Suprapubic skin (tissue), 4 donors: Measurements from ENCODE around the gene CLBA1. TPM values are rescaled to one million over a fixed set of nuclear protein-coding genes. Genes with fewer than 3 reads are reported as not detected.
A peak's percentile ranks its signal among the peaks of the same experiment; 100 is the strongest.

Experiments
- DNase-seq, 2 donors: peaks; one replicate each; pipeline ENCODE4 v3.0.0-alpha.2; 2019; ENCODE audit warnings: low spot score in 2 of 2
- H3K27ac ChIP-seq: fragments of 200-600 bp; sonication (generic); one replicate; pipeline ENCODE4 v1.5.1; 2019
- H3K27me3 ChIP-seq: fragments of 200-600 bp; sonication (generic); one replicate; pipeline ENCODE4 v1.5.1; 2019
- H3K36me3 ChIP-seq: fragments of 200-600 bp; sonication (generic); one replicate; pipeline ENCODE4 v1.5.1; 2019
- H3K4me1 ChIP-seq: fragments of 200-600 bp; sonication (generic); one replicate; pipeline ENCODE4 v1.5.1; 2019
- H3K4me3 ChIP-seq: fragments of 200-600 bp; sonication (generic); one replicate; pipeline ENCODE4 v1.5.1; 2019; ENCODE audit warnings: mild to moderate bottlenecking
- H3K9me3 ChIP-seq: fragments of 200-600 bp; sonication (generic); one replicate; pipeline ENCODE4 v1.5.1; 2019
- EP300 ChIP-seq: sonication (generic); formaldehyde crosslinking; IDR thresholded peaks from one replicate; pipeline ENCODE4 v1.6.1; 2017; ENCODE audit warnings: antibody characterized with exemption
- POLR2A ChIP-seq, 2 donors: fragments of 450-650 bp; IDR thresholded peaks; one replicate each; pipeline ENCODE4 v1.6.1; 2017; ENCODE audit warnings: antibody characterized with exemption in 2 of 2, mild to moderate bottlenecking in 2 of 2, moderate library complexity in 2 of 2
- POLR2AphosphoS5 ChIP-seq, 3 donors: sonication (generic); formaldehyde crosslinking; IDR thresholded peaks; one replicate each; pipeline ENCODE4 v1.6.1; 2017; ENCODE audit warnings: antibody characterized with exemption in 3 of 3
- WGBS: methylation state at CpG from one replicate; pipeline ENCODE4 v1.1.5; 2018; 5-methylcytosine and 5-hydroxymethylcytosine counted together
- total RNA-seq, 4 donors: library from RNA; depleted of rRNA; stranded (reverse); fragments of >200 nt; gene quantifications; one replicate each; pipeline ENCODE4 v1.1.0, GENCODE V29; 2016
- TF ChIP-seq, protein P1 (sequence below), 2 donors: fragments of 200-600 bp in 1 of 2; fragments of 450-650 bp in 1 of 2; sonication (generic) in 1 of 2; IDR thresholded peaks; one replicate each; pipeline ENCODE4 v1.5.1; 2016 to 2019; ENCODE audit warnings: antibody characterized with exemption in 2 of 2, mild to moderate bottlenecking in 1 of 2, moderate library complexity in 1 of 2

The CLBA1 gene
- total RNA-seq, 4 donors from 2014 or later, result 6.3 to 10.9 (median 9.1) TPM

DNA sequence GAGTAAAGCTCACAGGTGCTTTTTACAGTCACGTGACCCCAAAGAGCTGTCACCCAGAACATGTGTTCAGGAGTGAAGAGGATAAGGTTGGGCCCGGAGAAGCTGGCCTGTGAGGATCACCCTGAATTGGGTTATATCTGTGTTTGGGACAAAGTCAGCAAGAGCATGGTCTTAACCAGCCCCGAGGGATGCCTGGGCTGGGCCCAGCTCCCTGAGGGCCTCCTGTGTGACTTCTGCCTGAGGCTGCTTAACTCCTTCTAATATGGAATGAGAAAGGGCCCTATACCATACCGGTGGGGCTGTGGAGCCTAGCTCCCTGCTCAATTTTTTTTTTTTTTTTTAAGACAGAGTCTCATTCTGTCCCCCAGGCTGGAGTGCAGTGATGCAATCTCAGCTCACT lies 32.8 kb downstream of the CLBA1 start:
- WGBS, result 65% methylated on average over 4 of the region's 4 CpGs
- Histone ChIP-seq H3K36me3 (no peaks in the 10 kb centered on the region), H3K9me3 (no peaks in the 10 kb centered on the region), H3K4me1 (peaks cover 70% of the 10 kb centered on the region), H3K27me3 (no peaks in the 10 kb centered on the region), H3K4me3 (no peak overlapping the region), H3K27ac (no peak overlapping the region)
- no peak for TF ChIP-seq POLR2AphosphoS5 (IDR thresholded peaks at IDR 0.05)
- TF ChIP-seq POLR2A (IDR thresholded peaks at IDR 0.05), result no peak
- TF ChIP-seq, protein P1, sequence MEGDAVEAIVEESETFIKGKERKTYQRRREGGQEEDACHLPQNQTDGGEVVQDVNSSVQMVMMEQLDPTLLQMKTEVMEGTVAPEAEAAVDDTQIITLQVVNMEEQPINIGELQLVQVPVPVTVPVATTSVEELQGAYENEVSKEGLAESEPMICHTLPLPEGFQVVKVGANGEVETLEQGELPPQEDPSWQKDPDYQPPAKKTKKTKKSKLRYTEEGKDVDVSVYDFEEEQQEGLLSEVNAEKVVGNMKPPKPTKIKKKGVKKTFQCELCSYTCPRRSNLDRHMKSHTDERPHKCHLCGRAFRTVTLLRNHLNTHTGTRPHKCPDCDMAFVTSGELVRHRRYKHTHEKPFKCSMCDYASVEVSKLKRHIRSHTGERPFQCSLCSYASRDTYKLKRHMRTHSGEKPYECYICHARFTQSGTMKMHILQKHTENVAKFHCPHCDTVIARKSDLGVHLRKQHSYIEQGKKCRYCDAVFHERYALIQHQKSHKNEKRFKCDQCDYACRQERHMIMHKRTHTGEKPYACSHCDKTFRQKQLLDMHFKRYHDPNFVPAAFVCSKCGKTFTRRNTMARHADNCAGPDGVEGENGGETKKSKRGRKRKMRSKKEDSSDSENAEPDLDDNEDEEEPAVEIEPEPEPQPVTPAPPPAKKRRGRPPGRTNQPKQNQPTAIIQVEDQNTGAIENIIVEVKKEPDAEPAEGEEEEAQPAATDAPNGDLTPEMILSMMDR (IDR thresholded peaks at IDR 0.05), result no peak
- TF ChIP-seq EP300, result no peak
- DNase-seq, result no peak

DNA sequence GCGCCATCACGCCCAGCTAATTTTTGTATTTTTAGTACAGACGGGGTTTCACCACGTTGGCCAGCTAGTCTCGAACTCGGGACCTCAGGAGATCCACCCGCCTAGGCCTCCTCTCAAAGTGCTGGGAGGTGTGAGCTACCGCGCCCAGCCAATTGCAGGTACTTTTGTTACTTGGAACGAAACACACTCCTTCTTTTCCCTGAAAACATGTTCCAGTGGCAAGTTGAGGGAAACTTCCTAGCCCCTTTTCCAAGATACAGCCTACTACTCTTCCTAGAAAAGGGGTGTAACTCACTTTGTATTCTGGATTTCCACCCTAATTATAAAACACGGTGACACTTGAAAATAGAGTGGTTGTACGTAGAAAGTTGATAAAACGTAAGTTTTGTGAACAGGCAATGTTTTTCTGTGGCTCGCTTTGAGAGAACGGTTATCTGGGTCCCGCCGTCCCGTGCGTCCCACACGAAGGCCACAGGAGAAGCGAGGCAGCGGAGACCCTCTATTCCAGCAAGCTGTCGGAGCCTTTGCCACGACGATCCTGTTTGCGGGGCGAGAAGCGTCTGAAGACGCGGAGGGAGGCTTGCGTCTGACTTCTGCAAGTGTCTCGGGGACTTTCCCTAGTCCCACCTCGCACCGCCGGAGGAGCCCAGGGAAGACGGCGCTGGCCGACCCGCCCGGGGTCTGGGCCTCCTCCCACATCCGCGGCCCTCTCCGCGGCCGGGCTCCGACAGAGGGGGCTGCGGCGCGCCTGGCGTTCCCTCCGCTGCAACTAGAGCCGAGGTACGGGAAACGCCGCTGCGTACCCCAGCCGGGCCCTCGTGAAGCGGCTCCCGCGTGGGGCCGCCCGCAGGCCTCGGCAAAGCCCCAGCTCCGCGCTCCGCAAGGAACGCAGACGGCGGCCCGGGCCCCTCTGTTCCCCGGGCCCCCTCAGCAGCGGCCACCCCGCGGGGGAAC lies 34.5 kb downstream of the CLBA1 start:
- Histone ChIP-seq H3K36me3 (no peaks in the 10 kb centered on the region), H3K4me1 (peaks cover 55% of the 10 kb centered on the region), H3K9me3 (no peaks in the 10 kb centered on the region), H3K27me3 (no peaks in the 10 kb centered on the region), H3K27ac (peak overlapping the region; percentile 89), H3K4me3 (peak overlapping the region; percentile 85)
- no peak for DNase-seq
- 7% methylated on average over 25 of the region's 75 CpGs for WGBS
- TF ChIP-seq POLR2AphosphoS5 (IDR thresholded peaks at IDR 0.05), result no peak
- no peak for TF ChIP-seq POLR2A (IDR thresholded peaks at IDR 0.05)
- no peak for TF ChIP-seq EP300
- TF ChIP-seq, protein P1 (IDR thresholded peaks at IDR 0.05), result no peak

DNA sequence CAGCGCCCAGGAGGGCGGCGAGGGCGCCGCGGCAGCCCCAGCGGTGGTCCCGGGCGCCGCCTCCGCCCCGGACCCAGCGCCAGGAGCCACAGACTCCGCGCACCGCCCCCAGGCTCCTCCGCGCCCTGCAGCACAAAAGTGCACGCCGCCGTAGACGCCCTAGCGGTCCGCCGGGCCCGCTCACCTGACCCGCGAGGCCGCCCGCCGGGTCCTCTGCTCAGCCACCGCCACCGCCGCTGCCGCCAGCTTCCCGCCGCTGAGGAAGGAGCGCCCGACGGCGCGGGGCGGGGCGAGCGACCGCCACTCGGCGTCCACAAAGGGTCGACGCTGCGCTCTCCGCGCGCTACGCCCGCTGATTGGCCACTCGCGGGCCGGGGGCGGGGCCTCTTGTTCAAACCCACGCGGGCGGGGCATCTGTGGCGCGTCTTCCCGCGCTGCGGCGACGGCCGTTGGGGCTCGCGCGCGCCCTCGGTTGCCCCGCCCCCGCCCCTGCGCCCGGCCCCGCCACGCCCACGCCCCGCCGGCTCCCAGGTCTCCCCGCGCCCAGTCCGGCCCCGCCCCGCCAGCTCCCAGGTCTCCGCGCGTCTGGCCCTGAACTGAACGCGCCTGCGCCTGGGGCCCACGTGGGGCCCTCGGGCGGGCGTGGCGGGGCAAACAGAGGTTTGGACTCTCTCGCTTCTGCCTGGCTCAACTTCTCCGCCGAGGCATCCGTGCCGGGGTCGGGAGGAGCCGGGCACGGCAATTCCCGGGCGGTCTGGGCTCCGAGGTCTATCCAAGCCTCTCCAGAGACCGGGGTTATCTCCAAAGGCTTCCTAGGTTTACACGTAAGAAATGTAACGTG lies 35.4 kb downstream of the CLBA1 start, which contains the start of gene CDCA4:
Gene CDCA4 (minus strand): TSS at position 269 of the 841 bp plus-strand sequence. CDS start 9,154 bp downstream, outside the sequence.
- Histone ChIP-seq H3K27ac (peak within 1 kb of the TSS; percentile 89), H3K27me3 (no peaks in the 10 kb centered on the region), H3K4me1 (peaks cover 47% of the 10 kb centered on the region), H3K9me3 (no peaks in the 10 kb centered on the region), H3K36me3 (no peaks in the 10 kb centered on the region), H3K4me3 (peak within 1 kb of the TSS; percentile 85)
- TF ChIP-seq POLR2AphosphoS5 (IDR thresholded peaks at IDR 0.05), result no peak
- peak in 1 of 2 donors; percentile 33 for TF ChIP-seq POLR2A (IDR thresholded peaks at IDR 0.05)
- no peak for TF ChIP-seq EP300
- DNase-seq, result peak; percentile 97 to 98
- 0% methylated on average over 29 of the region's 115 CpGs for WGBS

DNA sequence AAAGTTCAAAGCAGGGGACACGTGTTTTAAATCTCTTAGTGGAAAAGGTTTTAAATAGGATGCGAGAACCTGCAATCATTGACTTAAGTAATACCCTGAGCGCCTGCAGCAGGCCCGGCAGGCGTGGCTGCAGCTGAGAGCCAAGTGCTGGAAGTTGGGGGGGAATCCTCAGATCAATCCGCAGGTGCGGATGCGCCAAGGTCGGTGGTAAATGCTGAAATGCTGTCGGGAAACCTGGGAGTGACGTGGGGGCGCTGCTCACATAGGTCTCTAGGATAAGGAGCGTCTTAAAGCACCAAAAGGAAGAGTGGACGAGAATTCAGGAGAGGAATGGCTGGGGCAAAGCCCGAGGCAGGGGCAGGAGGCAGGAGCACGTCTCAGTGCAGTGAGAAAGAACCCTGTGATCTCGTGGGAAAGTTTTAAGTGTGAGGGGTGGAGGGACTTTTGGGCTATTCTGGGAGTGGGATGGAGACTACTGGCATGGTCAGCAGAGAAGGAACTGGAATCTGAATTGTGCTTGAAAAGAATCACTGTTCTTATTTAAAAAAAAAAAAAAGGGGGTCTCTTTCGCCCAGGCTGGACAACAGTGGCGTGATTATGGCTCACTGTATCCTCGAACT lies 36.2 kb downstream of the CLBA1 start:
- H3K27ac ChIP-seq, result peak overlapping the region; percentile 85
- H3K4me1 ChIP-seq, result peaks cover 40% of the 10 kb centered on the region
- WGBS, result 10% methylated on average over 20 of the region's 20 CpGs
- DNase-seq, result peak in 1 of 2 donors; percentile 71
- H3K4me3 ChIP-seq, result peak overlapping the region; percentile 85
- no peaks in the 10 kb centered on the region for H3K27me3 ChIP-seq
- H3K9me3 ChIP-seq, result no peaks in the 10 kb centered on the region
- no peaks in the 10 kb centered on the region for H3K36me3 ChIP-seq
- TF ChIP-seq POLR2A (IDR thresholded peaks at IDR 0.05) (no peak), EP300 (no peak), POLR2AphosphoS5 (IDR thresholded peaks at IDR 0.05) (no peak)
- TF ChIP-seq, protein P1 (IDR thresholded peaks at IDR 0.05), result no peak

DNA sequence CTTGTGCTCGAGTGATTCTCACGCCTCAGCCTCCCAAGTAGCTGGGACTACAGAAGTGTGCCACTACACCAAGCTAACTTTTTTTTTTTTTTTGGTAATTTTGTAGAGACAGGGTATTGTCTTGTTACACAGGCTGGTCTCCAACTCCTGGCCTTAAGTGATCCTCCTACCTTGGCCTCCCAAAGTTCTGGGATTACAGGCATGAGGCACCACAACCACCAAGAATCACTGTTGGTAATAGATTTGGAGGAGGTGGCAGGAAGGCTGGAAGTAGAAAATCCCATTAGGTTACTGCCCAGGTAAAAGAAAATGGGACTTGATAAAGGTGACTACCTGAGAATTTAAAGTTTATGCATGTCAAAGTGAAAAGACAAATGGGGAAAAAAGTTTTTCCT lies 36.7 kb downstream of the CLBA1 start:
- Histone ChIP-seq H3K9me3 (no peaks in the 10 kb centered on the region), H3K27ac (no peak overlapping the region), H3K4me3 (no peak overlapping the region), H3K4me1 (peaks cover 40% of the 10 kb centered on the region), H3K36me3 (no peaks in the 10 kb centered on the region), H3K27me3 (no peaks in the 10 kb centered on the region)
- TF ChIP-seq EP300, result no peak
- TF ChIP-seq, protein P1 (IDR thresholded peaks at IDR 0.05), result no peak
- TF ChIP-seq POLR2A (IDR thresholded peaks at IDR 0.05), result no peak
- no peak for TF ChIP-seq POLR2AphosphoS5 (IDR thresholded peaks at IDR 0.05)
- peak in 1 of 2 donors; percentile 22 for DNase-seq
- WGBS, result 73% methylated on average over 2 of the region's 2 CpGs
